A673 (cell line): Measurements from ENCODE around the gene KLKB1.

Source experiments
- EZH2 ChIP-seq: fragments of 200-600 bp; sonication (generic); IDR thresholded peaks from 2 replicates; pipeline ENCODE4 v1.6.1; 2017; ENCODE audit warnings: borderline replicate concordance, low read depth, mild to moderate bottlenecking, mixed read lengths, antibody characterized with exemption, low read length; ENCODE audit not compliant: poor library complexity, severe bottlenecking
- TF ChIP-seq, protein P1 (sequence below): fragments of 300-800, 200-600 bp; sonication (generic); conservative IDR thresholded peaks from 2 replicates; pipeline ENCODE4 v1.5.1; 2017; ENCODE audit warnings: low read depth, mild to moderate bottlenecking, antibody characterized with exemption, low read length, moderate library complexity, mixed read lengths

DNA sequence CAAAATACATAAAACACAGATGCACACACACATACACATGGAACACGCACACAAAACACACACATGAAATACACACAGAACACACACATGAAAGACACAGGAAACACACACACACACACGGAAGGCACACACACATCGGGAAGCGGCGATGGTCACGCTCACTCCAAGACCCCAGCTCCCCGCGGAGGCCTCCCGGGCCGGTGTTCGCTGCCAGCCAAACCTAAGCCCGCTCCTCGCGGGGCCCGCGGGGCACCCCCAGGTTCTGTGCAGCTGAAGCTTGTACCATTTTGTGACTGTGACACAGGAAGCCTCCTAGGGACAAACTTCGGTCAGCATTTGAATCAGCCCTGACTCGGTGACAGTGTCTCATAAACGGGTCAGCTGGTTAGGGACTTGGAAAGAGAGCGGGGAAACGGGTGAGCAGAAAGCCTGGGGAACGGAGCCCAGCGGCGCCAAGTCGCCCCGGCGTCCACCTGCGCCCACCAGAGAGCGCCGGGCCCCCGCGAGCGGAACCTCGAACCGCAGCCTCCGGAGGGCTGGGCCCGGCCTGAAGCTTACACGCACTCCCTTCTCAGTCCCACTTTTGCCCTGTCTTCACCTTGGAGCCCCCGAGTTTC is 70.8 kb downstream of the KLKB1 start:
- TF ChIP-seq, protein P1, sequence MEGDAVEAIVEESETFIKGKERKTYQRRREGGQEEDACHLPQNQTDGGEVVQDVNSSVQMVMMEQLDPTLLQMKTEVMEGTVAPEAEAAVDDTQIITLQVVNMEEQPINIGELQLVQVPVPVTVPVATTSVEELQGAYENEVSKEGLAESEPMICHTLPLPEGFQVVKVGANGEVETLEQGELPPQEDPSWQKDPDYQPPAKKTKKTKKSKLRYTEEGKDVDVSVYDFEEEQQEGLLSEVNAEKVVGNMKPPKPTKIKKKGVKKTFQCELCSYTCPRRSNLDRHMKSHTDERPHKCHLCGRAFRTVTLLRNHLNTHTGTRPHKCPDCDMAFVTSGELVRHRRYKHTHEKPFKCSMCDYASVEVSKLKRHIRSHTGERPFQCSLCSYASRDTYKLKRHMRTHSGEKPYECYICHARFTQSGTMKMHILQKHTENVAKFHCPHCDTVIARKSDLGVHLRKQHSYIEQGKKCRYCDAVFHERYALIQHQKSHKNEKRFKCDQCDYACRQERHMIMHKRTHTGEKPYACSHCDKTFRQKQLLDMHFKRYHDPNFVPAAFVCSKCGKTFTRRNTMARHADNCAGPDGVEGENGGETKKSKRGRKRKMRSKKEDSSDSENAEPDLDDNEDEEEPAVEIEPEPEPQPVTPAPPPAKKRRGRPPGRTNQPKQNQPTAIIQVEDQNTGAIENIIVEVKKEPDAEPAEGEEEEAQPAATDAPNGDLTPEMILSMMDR, result no peak
- TF ChIP-seq EZH2, result no peak
